K562 (cell line): ENCODE results near the gene ATP9B. TPM values are rescaled to one million over a fixed set of nuclear protein-coding genes. Genes with fewer than 3 reads are reported as not detected.

Experiments
- ARNT ChIP-seq, 2 experiments: fragments of 450-650 bp; IDR thresholded peaks; 2 replicates each; pipeline ENCODE4 v1.6.1; 2016; ENCODE audit warnings: mild to moderate bottlenecking in 1 of 2
- BRF1 ChIP-seq: IDR thresholded peaks from 3 replicates; pipeline ENCODE4 v1.6.1; 2011; ENCODE audit warnings: borderline replicate concordance, mild to moderate bottlenecking; ENCODE audit not compliant: insufficient read length; ENCODE audit errors: extremely low read depth
- CBFA2T3 ChIP-seq: fragments of 450-650 bp; IDR thresholded peaks from 2 replicates; pipeline ENCODE4 v1.6.1; 2017
- FOS ChIP-seq: IDR thresholded peaks from 3 replicates; pipeline ENCODE4 v1.6.1; 2011; ENCODE audit not compliant: insufficient read length; ENCODE audit errors: extremely low read depth
- GABPB1 ChIP-seq: sonication (generic); formaldehyde crosslinking; IDR thresholded peaks from 2 replicates; pipeline ENCODE4 v1.8.0; 2022; ENCODE audit warnings: mild to moderate bottlenecking, missing genetic modification reagents
- RBM34 ChIP-seq: fragments of 200-400 bp; formaldehyde crosslinking; IDR thresholded peaks from 2 replicates; pipeline ENCODE4 v1.6.1; 2018; ENCODE audit warnings: low read length, borderline replicate concordance; ENCODE audit not compliant: insufficient read depth
- RCOR1 ChIP-seq, 2 experiments: IDR thresholded peaks; 2 replicates each; pipeline ENCODE4 v1.6.1; 2012; ENCODE audit warnings: low read depth in 2 of 2, low read length in 2 of 2, borderline replicate concordance in 1 of 2, improper control_type of control experiment in 1 of 2
- SMARCB1 ChIP-seq: IDR thresholded peaks from 2 replicates; pipeline ENCODE4 v1.6.1; 2011; ENCODE audit warnings: improper control_type of control experiment, low read depth; ENCODE audit not compliant: insufficient read length
- SMC3 ChIP-seq: conservative IDR thresholded peaks from 2 replicates; pipeline ENCODE4 v1.6.1; 2011; ENCODE audit warnings: low read depth, low read length, improper control_type of control experiment; ENCODE audit not compliant: insufficient read depth
- SP2 ChIP-seq: IDR thresholded peaks from 2 replicates; pipeline ENCODE4 v1.6.1; 2011; ENCODE audit warnings: mild to moderate bottlenecking, low read depth, low read length, moderate library complexity; ENCODE audit not compliant: poor library complexity, severe bottlenecking; ENCODE audit errors: extremely low read depth
- TFAM ChIP-seq: fragments of 250-450 bp; sonication (Bioruptor Pico); conservative IDR thresholded peaks from 2 replicates; pipeline ENCODE4 v1.5.0; 2021; ENCODE audit warnings: mild to moderate bottlenecking, moderate library complexity
- YY1 ChIP-seq, 3 experiments: IDR thresholded peaks; 2 replicates each; pipeline ENCODE4 v1.6.1; 2011; ENCODE audit warnings: low read length in 2 of 3, mild to moderate bottlenecking in 2 of 3, moderate library complexity in 2 of 3, borderline replicate concordance in 1 of 3, control low read depth in 1 of 3, low read depth in 1 of 3; ENCODE audit not compliant: insufficient read depth in 3 of 3, insufficient replicate concordance in 2 of 3, control insufficient read depth in 1 of 3, insufficient read length in 1 of 3; ENCODE audit errors: extremely low read depth in 1 of 3
- ZKSCAN1 ChIP-seq: fragments of 150-350 bp; IDR thresholded peaks from 2 replicates; pipeline ENCODE4 v1.6.1; 2016; ENCODE audit warnings: low read depth, low read length
- ZNF347 ChIP-seq: fragments of 450-650 bp; formaldehyde crosslinking; IDR thresholded peaks from 2 replicates; pipeline ENCODE4 v1.4.0; 2020; ENCODE audit warnings: low read depth, mild to moderate bottlenecking, moderate library complexity
- ZNF354B ChIP-seq: fragments of 250-450 bp; sonication (Bioruptor Pico); IDR thresholded peaks from 2 replicates; pipeline ENCODE4 v1.4.0; 2020
- ZNF668 ChIP-seq: fragments of 250-450 bp; sonication (Bioruptor Pico); IDR thresholded peaks from 2 replicates; pipeline ENCODE4 v1.8.0; 2022; ENCODE audit warnings: mild to moderate bottlenecking, inconsistent platforms
- polyA plus RNA-seq, 8 experiments: library from polyadenylated mRNA; depleted of rRNA in 4 of 8; stranded (reverse) in 5 of 8; unstranded in 3 of 8; fragments of >200 nt; fragmentation: Nextera tagmentation in 2 of 8; fragmentation: Illumina TruSeq in 1 of 8; extraction: Ambion mirVana in 2 of 8; extraction: Trizol in 1 of 8; gene quantifications; 2 replicates each; pipeline versions ENCODE4 v1.2.1 to v1.2.3, GENCODE V29; 2011 to 2014; ENCODE audit warnings: inconsistent platforms in 1 of 8, missing spikeins in 1 of 8
- total RNA-seq, 7 experiments: library from RNA; depleted of rRNA in 6 of 7; stranded (reverse); fragments of >200 nt in 6 of 7; fragmentation: Illumina TruSeq in 2 of 7; extraction: Trizol in 2 of 7; gene quantifications; 2 replicates each; pipeline versions ENCODE4 v1.2.1 to v1.2.3, GENCODE V29; 2011 to 2021; ENCODE audit warnings: low replicate concordance in 1 of 7
- TF ChIP-seq, protein P1 (sequence below): fragments of 450-650 bp; formaldehyde crosslinking; IDR thresholded peaks from 2 replicates; pipeline ENCODE4 v1.4.0; 2020; ENCODE audit warnings: mild to moderate bottlenecking, moderate library complexity
- TF ChIP-seq, protein P2 (sequence below): fragments of 450-650 bp; IDR thresholded peaks from 2 replicates; pipeline ENCODE4 v1.6.1; 2017; ENCODE audit warnings: antibody characterized with exemption, mild to moderate bottlenecking
- TF ChIP-seq, protein P3 (sequence below): fragments of 250-450 bp; sonication (Bioruptor Pico); IDR thresholded peaks from 2 replicates; pipeline ENCODE4 v1.4.0; 2020; ENCODE audit warnings: mild to moderate bottlenecking, moderate library complexity

The ATP9B gene
- total and polyA plus RNA-seq, 9 of the 15 experiments (the other 6 are each of a cell fraction or from before 2014, with no cell fraction given), result 0.66 to 13.2 (median 7.9) TPM

DNA sequence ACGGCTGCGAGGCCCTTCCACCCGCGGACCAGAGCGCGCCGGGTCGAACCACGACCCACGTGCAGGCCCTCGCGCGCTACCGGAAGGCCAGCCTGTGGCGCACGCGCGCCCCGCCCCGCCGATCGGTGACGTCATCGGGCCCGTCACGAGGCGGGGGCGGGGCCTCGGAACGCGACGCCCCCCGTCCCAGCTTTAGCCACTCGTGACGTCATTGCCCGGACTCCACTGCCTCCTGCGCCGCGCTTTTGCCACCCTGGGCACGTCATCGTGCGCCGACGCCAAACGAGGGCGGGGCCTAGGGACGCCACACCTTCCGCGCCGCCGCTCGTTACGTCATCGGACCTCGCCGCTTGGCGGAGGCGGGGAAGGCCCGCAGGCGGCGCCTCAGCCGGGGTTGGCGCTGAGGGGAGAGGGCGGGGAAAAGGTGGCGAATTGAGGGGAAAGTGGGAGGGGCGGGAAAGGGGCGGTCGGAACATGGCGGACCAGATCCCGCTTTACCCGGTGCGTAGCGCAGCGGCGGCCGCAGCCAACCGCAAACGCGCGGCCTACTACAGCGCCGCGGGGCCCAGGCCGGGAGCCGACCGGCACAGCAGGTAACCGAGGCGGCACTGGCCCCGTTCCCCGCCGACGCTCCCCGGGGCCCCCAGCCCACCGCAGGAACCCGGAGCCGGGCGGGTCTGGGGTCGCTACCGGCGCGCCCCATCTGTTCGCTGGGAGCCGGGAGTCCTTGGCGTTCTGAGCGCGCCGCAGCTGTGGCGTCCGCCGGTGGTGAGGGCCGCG is at the start of gene ATP9B (continued):
- peak in 2 of 3 experiments; percentile 83 to 94 for TF ChIP-seq YY1 (IDR thresholded peaks at IDR 0.05; ENCODE audit: borderline replicate concordance in 1 of 3, control insufficient read depth in 1 of 3, extremely low read depth in 1 of 3, insufficient read depth in 3 of 3, insufficient read length in 1 of 3, insufficient replicate concordance in 2 of 3, low read depth in 1 of 3, low read length in 2 of 3)
- no peak for TF ChIP-seq SMARCB1
- TF ChIP-seq, protein P1, sequence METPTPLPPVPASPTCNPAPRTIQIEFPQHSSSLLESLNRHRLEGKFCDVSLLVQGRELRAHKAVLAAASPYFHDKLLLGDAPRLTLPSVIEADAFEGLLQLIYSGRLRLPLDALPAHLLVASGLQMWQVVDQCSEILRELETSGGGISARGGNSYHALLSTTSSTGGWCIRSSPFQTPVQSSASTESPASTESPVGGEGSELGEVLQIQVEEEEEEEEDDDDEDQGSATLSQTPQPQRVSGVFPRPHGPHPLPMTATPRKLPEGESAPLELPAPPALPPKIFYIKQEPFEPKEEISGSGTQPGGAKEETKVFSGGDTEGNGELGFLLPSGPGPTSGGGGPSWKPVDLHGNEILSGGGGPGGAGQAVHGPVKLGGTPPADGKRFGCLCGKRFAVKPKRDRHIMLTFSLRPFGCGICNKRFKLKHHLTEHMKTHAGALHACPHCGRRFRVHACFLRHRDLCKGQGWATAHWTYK (CRISPR knock-in tag), result peak; percentile 66; the same call in 1 of the 2 replicates
- no peak for TF ChIP-seq BRF1
- no peak for TF ChIP-seq RBM34
- TF ChIP-seq ZKSCAN1, result 0 out of 2 replicates have a peak, but pooled peaks have one; percentile 32
- no peak for TF ChIP-seq SP2
- no peak for TF ChIP-seq TFAM
- peak; percentile 79 for TF ChIP-seq GABPB1 (CRISPR knock-in tag)
- TF ChIP-seq RCOR1 (IDR thresholded peaks at IDR 0.05; ENCODE audit: borderline replicate concordance in 1 of 2, low read depth in 2 of 2, low read length in 2 of 2), result peak in 1 of 2 experiments; percentile 37; a peak in 1 of 4 replicates
- no peak for TF ChIP-seq ZNF668 (CRISPR knock-in tag)
- no peak for TF ChIP-seq ZNF354B (CRISPR knock-in tag)
- no peak for TF ChIP-seq ZNF347 (CRISPR knock-in tag)
- TF ChIP-seq CBFA2T3, result no peak
- no peak for TF ChIP-seq FOS
- TF ChIP-seq, protein P2, sequence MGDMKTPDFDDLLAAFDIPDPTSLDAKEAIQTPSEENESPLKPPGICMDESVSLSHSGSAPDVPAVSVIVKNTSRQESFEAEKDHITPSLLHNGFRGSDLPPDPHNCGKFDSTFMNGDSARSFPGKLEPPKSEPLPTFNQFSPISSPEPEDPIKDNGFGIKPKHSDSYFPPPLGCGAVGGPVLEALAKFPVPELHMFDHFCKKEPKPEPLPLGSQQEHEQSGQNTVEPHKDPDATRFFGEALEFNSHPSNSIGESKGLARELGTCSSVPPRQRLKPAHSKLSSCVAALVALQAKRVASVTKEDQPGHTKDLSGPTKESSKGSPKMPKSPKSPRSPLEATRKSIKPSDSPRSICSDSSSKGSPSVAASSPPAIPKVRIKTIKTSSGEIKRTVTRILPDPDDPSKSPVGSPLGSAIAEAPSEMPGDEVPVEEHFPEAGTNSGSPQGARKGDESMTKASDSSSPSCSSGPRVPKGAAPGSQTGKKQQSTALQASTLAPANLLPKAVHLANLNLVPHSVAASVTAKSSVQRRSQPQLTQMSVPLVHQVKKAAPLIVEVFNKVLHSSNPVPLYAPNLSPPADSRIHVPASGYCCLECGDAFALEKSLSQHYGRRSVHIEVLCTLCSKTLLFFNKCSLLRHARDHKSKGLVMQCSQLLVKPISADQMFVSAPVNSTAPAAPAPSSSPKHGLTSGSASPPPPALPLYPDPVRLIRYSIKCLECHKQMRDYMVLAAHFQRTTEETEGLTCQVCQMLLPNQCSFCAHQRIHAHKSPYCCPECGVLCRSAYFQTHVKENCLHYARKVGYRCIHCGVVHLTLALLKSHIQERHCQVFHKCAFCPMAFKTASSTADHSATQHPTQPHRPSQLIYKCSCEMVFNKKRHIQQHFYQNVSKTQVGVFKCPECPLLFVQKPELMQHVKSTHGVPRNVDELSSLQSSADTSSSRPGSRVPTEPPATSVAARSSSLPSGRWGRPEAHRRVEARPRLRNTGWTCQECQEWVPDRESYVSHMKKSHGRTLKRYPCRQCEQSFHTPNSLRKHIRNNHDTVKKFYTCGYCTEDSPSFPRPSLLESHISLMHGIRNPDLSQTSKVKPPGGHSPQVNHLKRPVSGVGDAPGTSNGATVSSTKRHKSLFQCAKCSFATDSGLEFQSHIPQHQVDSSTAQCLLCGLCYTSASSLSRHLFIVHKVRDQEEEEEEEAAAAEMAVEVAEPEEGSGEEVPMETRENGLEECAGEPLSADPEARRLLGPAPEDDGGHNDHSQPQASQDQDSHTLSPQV, result peak; percentile 90
- TF ChIP-seq, protein P3, sequence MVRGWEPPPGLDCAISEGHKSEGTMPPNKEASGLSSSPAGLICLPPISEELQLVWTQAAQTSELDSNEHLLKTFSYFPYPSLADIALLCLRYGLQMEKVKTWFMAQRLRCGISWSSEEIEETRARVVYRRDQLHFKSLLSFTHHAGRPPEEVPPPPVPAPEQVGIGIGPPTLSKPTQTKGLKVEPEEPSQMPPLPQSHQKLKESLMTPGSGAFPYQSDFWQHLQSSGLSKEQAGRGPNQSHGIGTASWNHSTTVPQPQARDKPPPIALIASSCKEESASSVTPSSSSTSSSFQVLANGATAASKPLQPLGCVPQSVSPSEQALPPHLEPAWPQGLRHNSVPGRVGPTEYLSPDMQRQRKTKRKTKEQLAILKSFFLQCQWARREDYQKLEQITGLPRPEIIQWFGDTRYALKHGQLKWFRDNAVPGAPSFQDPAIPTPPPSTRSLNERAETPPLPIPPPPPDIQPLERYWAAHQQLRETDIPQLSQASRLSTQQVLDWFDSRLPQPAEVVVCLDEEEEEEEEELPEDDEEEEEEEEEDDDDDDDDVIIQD, result no peak
- no peak for TF ChIP-seq SMC3
- no peak for TF ChIP-seq ARNT (IDR thresholded peaks at IDR 0.05)
